Right lung (tissue), 5 donors: ENCODE results near the gene ASB13. TPM values are rescaled to one million over a fixed set of nuclear protein-coding genes. Genes with fewer than 3 reads are reported as not detected.

Source experiments
- DNase-seq, 2 donors: peaks; one replicate each; pipeline ENCODE4 v3.0.0-alpha.2; 2013
- polyA plus RNA-seq, 5 donors: library from polyadenylated mRNA; unstranded; fragments of 120-200 nt; gene quantifications; one replicate each; pipeline versions ENCODE4 v1.2.1 to v1.2.3, GENCODE V29; 2013; ENCODE audit warnings: inconsistent platforms in 1 of 5, low replicate concordance in 1 of 5; ENCODE audit not compliant: insufficient read length in 5 of 5, insufficient read depth in 1 of 5

The ASB13 gene
- polyA plus RNA-seq, 5 donors = 9.3 to 14.5 (median 11.0) TPM

GRCh38 chr10:5649746-5650145 lies 16.6 kb downstream of the ASB13 start:
- DNase-seq = no peak

DNA sequence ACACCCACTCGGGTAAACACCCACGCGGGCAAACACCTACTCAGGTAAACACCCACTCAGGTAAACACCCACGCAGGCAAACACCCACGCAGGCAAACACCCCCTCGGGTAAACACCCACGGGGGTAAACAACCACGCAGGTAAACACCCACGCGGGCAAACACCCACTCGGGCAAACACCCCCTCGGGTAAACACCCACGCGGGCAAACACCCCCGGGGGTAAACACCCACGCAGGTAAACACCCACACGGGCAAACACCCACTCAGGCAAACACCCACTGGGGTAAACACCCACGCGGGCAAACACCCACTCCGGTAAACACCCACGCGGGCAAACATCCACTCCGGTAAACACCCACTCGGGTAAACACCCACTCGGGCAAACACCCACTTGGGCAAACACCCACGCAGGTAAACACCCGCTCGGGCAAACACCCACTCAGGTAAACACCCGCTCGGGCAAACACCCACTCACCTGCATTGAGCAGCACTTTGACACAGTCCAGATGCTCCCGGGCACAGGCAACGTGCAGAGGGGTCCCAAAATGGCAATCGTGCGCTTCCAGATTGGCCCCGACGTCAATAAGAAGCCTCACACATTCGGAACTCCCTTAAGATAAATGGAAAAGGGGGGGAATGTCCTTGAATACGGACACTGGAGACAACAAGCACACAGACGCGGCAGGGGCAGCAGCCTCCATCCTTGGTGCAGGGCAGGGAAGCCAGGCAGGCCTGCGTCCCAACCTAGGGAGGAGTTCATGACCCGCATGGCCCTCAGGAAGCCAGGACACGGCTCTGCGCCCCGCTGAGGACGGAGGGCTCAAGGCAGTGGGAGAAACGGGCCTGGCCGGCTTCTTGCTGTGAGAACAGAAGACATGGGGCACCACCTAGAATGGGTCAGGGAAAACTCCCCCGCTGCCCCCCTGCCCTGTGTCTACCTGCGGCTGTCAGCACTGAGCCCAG lies 17.6 kb downstream of the ASB13 start:
- DNase-seq = no peak

DNA sequence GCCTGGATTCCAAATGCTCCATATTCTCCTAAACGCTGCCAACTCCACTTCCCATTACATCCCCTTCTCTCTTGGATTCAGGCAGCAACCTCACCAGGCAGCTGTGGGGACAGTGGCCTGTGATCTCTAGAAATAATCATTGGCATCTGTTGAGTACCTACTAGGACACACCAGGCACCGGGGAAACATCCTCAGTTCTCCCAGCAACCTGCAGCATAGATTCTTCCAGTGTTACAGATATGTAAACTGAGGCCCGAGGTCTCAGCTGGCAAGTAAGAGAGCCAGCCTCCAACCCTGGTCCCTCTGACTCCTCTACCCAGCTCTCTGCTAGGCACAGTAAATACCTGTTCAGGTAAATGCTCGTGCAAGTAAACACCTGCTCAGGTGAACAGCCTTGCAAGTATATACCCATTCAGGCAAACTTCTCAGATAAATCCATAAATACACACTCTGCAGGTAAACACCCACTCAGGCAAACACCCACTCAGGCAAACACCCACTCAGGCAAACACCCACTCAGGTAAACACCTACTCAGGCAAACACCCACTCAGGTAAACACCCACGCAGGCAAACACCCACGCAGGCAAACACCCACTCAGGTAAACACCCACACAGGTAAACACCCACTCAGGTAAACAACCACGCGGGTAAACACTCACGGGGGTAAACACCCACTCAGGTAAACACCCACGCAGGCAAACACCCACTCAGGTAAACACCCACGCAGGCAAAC lies 18.7 kb downstream of the ASB13 start:
- DNase-seq = no peak

DNA sequence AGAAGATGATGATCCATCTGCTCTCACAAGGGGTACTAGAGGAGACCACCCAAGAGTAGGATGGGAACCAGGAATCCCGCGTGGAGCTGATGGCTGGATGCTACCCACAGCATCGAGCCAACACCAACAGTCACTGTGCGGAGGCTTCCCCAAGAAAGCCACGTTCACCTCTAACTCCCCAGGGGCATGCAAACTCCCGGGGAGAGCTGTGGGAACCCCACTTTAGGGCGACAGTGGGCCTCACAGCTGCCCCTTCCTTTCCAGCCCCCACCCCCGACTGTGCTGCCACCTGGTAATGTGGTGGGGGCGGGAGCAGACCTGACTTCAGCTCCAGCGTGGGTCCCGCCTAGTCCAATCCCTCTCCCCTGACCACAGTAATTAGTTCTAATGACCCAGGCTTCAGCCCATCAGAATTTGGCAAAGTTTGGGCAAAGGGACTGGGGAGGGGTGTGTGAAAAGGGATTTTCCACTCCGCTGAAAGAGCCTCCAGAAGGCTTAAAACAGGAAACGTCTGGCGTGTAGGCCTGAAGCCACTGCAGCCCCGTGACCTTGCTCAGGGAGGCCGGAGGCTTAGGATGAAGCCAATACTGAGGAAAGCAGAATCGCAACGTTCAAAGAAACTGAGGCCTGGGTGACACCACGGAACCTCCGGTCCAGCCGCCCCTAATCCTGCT lies 20.3 kb downstream of the ASB13 start:
- DNase-seq = no peak

DNA sequence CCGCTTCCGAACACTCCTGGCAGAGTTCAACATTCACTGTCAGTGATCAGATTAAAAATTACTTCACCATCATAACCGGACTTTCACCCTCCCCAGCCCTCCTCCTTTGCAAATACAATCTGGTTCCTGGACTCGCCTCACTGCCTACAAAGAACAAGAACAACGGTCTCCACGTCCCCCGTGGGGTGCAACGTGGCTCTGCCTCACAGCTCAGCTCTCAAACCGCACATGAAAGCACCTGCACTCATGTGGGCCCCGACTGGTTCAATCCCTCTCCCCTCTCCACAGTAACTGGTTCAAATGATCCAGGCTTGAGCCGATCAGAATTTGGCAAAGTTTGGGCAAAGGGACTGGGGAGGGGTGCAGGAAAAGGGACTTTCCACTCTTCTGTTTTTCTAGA lies 21.0 kb downstream of the ASB13 start:
- DNase-seq = no peak

DNA sequence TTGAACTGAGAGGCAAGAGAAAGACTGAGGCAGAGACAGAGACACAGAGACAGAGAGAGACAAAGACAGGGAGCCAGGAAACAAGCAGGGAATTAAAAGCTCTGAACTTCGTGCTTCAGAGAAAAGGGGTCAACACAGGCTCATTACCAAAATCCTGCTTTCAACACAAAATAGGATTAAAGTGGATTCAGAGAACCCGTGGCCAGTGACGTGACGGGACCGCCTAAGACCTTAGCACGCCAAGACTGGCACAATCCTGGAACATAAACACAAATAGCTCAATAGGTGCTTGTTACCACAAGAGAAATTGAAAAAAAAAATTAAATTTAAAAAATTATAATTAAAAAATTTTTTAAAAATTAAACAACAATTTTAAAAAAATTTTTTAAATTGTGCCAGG lies 21.5 kb downstream of the ASB13 start:
- DNase-seq = no peak

- DNase-seq = no peak
These were observed 22.9 kb downstream of the ASB13 start for GRCh38 chr10:5643346-5644067.

DNA sequence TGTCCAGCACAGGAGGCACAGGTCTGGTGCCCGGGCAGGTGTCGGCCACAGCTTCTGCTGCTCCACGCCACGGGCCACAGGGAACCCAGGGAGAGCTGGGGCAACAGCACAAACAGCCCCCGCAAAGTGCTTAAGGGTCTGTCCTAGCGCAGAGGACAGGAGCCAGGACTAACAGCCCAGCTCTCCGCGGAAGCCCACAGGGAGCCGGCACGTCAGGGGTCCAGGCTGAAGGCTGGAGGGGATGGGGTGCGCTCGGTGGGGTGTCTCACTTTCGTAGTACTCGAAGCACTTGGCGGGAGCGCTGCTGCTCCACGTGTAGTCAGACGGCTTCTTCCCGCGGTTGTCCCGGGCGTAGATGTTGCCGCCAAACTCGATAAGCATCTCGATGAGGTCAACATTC lies 24.9 kb downstream of the ASB13 start:
- DNase-seq = no peak

DNA sequence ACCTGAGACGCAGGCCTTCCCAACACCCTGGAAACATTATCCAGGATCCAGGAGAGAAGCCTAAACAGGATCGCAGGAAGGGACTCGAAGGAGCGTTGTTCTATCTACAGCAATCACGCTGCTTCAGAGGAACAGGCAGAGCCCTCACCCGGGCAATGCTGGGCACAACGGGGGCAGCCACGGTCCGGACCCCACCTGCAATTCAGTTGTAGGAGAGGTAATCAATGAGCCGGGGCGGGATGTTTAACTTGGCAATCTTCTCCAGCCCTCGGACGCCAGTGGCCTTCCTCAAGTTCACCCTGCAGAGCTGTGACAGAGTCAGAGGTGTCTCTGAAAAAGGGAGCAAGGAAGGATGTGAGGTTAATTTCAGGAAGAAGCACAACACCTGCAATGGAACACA lies 25.9 kb downstream of the ASB13 start:
- no peak for DNase-seq

DNA sequence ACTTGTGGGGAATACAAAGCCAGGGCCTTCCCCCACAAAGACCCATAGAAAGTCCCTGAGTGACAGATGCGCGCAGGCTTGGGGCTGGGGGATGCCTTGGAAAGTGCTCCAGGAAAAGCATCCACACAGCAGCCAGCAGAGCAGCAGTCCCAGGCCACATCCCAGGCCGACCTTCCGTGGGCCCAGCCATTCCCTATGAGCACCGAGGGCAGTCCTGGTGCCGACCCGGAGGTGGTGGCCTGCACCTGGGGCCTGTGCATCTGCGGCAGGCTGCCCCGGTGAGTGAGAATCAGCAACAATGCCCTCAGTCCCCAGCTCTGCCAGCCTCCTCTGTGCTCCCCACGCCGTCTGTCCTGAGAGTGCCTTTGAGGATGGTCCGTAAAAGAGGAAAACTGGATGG lies 26.4 kb downstream of the ASB13 start:
- no peak for DNase-seq

DNA sequence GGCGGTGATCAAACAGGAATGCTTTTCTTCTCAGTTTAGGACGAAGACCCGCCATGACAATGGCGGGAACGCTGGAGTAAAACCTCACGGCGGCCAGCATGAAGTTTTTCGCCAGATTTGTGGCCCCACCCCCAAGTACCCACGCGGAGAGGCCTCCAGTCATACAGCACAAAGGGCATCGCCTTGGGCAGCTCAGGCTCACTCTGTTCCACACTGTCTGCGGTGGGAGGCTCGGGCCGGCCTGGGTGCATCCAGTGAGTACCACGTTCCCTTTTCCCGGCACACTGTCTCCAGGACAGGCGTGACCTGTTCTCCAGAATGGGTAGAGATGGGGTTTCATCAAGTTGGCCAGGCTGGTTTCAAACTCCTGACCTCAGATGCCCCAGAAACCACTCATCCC lies 27.3 kb downstream of the ASB13 start:
- DNase-seq = no peak

DNA sequence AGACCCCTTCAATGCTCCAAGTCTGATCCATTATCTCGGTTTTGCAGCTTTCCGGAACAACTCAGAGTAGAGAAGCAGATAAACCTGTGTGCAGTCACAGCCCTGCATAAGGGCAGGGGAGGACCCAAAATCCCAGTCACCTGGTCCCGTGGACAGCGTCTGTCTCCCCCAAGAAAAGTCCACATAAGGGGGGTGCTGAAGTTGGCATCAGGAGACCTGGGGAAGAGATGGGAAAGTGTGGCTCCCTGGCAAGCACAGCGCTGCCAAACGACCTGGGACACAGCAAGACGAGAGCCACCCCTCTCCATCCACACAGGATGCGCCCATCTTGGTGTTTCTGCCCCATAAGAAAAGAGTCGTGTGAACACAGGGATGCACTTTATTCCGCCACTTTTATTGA lies 27.9 kb downstream of the ASB13 start:
- DNase-seq = no peak

- DNase-seq = no peak
These were observed 31.5 kb downstream of the ASB13 start for GRCh38 chr10:5634918-5635317.

DNA sequence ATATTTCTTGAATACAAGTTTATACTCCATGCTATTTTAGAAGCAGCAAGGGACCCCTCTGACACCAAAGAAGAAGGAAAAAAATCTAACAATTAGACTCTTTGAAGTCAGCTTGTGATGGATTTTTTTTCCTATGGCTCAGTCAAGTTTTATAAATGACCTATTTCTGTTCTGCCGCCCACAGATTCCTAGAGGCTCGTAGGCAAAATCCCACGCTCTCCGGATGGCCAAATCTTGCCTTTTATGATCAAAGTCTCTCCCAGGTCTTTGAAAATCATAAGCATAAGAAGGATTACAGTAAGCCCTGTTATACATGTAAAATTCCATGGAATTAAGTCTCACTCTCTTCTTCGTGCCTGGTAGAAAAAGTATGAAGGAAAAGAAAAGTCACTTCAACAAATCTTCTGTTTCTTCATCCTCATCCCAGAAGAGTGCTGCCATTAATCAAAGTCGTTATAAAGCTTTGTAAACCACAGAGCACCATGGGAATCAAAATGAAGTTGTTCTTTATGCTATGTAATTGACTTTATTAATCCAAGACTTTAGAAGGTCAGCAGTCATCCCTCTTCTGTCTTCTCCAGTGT lies 33.1 kb downstream of the ASB13 start:
- no peak for DNase-seq

DNA sequence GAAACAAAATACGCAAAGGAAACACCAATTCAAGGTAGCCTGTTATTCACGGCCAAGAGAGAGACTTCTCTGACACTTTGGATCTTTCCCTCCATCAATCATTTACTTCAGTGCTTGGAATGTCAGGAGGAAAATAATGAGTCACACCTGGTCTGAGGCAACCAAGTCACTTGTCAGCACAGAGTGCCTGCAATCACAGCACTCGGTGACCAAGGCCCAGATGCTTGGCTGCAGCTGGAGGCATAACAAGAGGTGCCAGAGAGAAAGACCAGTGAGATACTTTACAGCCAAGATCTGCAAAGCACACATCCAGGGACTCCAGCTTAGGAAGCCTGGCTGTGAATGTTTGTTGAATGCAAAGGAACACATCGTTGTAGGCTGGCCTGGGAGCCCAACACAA lies 33.9 kb downstream of the ASB13 start:
- DNase-seq = no peak

- no peak for DNase-seq
These were observed 34.5 kb downstream of the ASB13 start for GRCh38 chr10:5631936-5632335.

- DNase-seq = no peak
These were observed 36.3 kb downstream of the ASB13 start for GRCh38 chr10:5630112-5630436.

- peak in 1 of 2 donors; percentile 63 for DNase-seq
These were observed 36.9 kb downstream of the ASB13 start for GRCh38 chr10:5629303-5630111.

GRCh38 chr10:5628451-5629302 lies 37.7 kb downstream of the ASB13 start:
- no peak for DNase-seq
